Caco-2 (cell line): Measurements from ENCODE around the gene SFSWAP. TPM values are rescaled to one million over a fixed set of nuclear protein-coding genes. Genes with fewer than 3 reads are reported as not detected.

Source experiments
- BruUV-seq: library from RNA; stranded (reverse); fragments of 400-500 nt; replicated peaks from 2 replicates; lab custom pipeline; 2021; lab: Mats Ljungman, UMichigan
- CTCF ChIA-PET: fragments of 300-600 bp; sonication (Branson Sonifier 250); formaldehyde crosslinking; loops from one replicate; lab custom pipeline; 2022; ENCODE audit warnings: antibody characterized with exemption; lab: Charles Lee
- POLR2A ChIA-PET: fragments of 300-600 bp; sonication (Branson Sonifier 250); formaldehyde crosslinking; loops from one replicate; lab custom pipeline; 2022; ENCODE audit warnings: antibody characterized with exemption; lab: Charles Lee
- DNase-seq, 2 experiments: peaks; one replicate each; pipeline versions ENCODE4 v3.0.0 to v3.0.0-alpha.2; 2020 to 2022
- H3K27me3 ChIP-seq: replicated peaks from 2 replicates; pipeline ENCODE4 v1.6.0; 2011; ENCODE audit warnings: low read length; ENCODE audit not compliant: control insufficient read depth, insufficient read depth
- H3K36me3 ChIP-seq: 2 replicates; pipeline ENCODE4 v1.5.1; 2011; ENCODE audit warnings: low read length; ENCODE audit not compliant: control insufficient read depth, insufficient read depth
- H3K4me1 ChIP-seq: fragments of 250-450 bp; sonication (Bioruptor Pico); 2 replicates; pipeline ENCODE4 v1.5.1; 2020; ENCODE audit warnings: mild to moderate bottlenecking
- H3K4me3 ChIP-seq: 2 replicates; pipeline ENCODE4 v1.5.1; 2011; ENCODE audit warnings: low read depth, mild to moderate bottlenecking, control low read depth, low read length
- H3K9me3 ChIP-seq: fragments of 250-450 bp; sonication (Bioruptor Pico); 2 replicates; pipeline ENCODE4 v1.5.1; 2020; ENCODE audit warnings: mild to moderate bottlenecking, moderate library complexity
- H3K27ac Mint-ChIP-seq: one replicate; pipeline ENCODE4 v1.8.0; 2022; ENCODE audit warnings: mixed read lengths; ENCODE audit not compliant: unreplicated experiment
- H3K27me3 Mint-ChIP-seq: one replicate; pipeline ENCODE4 v1.8.0; 2022; ENCODE audit warnings: mixed read lengths; ENCODE audit not compliant: insufficient read depth, unreplicated experiment
- H3K36me3 Mint-ChIP-seq: one replicate; pipeline ENCODE4 v1.8.0; 2022; ENCODE audit warnings: mild to moderate bottlenecking, mixed read lengths; ENCODE audit not compliant: insufficient read depth, unreplicated experiment
- H3K4me1 Mint-ChIP-seq: one replicate; pipeline ENCODE4 v1.8.0; 2022; ENCODE audit warnings: low read depth, mixed read lengths; ENCODE audit not compliant: unreplicated experiment
- H3K4me3 Mint-ChIP-seq: one replicate; pipeline ENCODE4 v1.8.0; 2022; ENCODE audit warnings: mild to moderate bottlenecking, moderate library complexity, mixed read lengths; ENCODE audit not compliant: unreplicated experiment
- H3K9me3 Mint-ChIP-seq: one replicate; pipeline ENCODE4 v1.8.0; 2022; ENCODE audit warnings: mixed read lengths; ENCODE audit not compliant: unreplicated experiment
- intact Hi-C: fragments of 100-400 bp; cut with micrococcal nuclease; formaldehyde crosslinking; loops from one replicate; pipeline ENCODE4 v1.10.0; 2022; ENCODE audit not compliant: unreplicated experiment
- total RNA-seq: library from RNA; stranded (reverse); gene quantifications from 2 replicates; pipeline ENCODE4 v1.2.3, GENCODE V29; 2022
- TF ChIP-seq, protein P1 (sequence below), 2 experiments: fragments of 200-600 bp in 1 of 2; IDR thresholded peaks; 1 replicate in 1 of 2; 2 replicates in 1 of 2; pipeline versions ENCODE4 v1.5.1 to v1.8.0; 2011 to 2022; ENCODE audit warnings: antibody characterized with exemption in 1 of 2, control low read depth in 1 of 2, inconsistent platforms in 1 of 2, low read depth in 1 of 2, low read length in 1 of 2, mild to moderate bottlenecking in 1 of 2, moderate library complexity in 1 of 2; ENCODE audit not compliant: insufficient read depth in 1 of 2, severe bottlenecking in 1 of 2, unreplicated experiment in 1 of 2

Gene SFSWAP
- total RNA-seq, 1 experiment from 2014 or later = 42.3 TPM

- Mint-ChIP-seq H3K27me3 (no peaks in the 10 kb centered on the region), H3K4me3 (no peak overlapping the region), H3K27ac (no peak overlapping the region), H3K9me3 (no peaks in the 10 kb centered on the region), H3K4me1 (no peaks in the 10 kb centered on the region), H3K36me3 (peaks cover 75% of the 10 kb centered on the region)
- intact Hi-C loops = no loop called here
- H3K9me3 ChIP-seq = no peaks in the 10 kb centered on the region
- H3K4me3 ChIP-seq = no peak overlapping the region
- BruUV-seq = no TSS peak
- H3K36me3 ChIP-seq = no peaks in the 10 kb centered on the region; the same call in none of the 2 replicates
- H3K4me1 ChIP-seq = no peaks in the 10 kb centered on the region
- ChIA-PET POLR2A (no interaction called here), CTCF (no interaction called here)
- TF ChIP-seq, protein P1, sequence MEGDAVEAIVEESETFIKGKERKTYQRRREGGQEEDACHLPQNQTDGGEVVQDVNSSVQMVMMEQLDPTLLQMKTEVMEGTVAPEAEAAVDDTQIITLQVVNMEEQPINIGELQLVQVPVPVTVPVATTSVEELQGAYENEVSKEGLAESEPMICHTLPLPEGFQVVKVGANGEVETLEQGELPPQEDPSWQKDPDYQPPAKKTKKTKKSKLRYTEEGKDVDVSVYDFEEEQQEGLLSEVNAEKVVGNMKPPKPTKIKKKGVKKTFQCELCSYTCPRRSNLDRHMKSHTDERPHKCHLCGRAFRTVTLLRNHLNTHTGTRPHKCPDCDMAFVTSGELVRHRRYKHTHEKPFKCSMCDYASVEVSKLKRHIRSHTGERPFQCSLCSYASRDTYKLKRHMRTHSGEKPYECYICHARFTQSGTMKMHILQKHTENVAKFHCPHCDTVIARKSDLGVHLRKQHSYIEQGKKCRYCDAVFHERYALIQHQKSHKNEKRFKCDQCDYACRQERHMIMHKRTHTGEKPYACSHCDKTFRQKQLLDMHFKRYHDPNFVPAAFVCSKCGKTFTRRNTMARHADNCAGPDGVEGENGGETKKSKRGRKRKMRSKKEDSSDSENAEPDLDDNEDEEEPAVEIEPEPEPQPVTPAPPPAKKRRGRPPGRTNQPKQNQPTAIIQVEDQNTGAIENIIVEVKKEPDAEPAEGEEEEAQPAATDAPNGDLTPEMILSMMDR (IDR thresholded peaks at IDR 0.05; ENCODE audit: insufficient read depth in 1 of 2, low read depth in 1 of 2, low read length in 1 of 2, severe bottlenecking in 1 of 2, unreplicated experiment in 1 of 2) = no peak
- DNase-seq = no peak
- no peaks in the 10 kb centered on the region for H3K27me3 ChIP-seq
Observed at GRCh38 chr12:131724534-131724933, 13.6 kb downstream of the SFSWAP start.

DNA sequence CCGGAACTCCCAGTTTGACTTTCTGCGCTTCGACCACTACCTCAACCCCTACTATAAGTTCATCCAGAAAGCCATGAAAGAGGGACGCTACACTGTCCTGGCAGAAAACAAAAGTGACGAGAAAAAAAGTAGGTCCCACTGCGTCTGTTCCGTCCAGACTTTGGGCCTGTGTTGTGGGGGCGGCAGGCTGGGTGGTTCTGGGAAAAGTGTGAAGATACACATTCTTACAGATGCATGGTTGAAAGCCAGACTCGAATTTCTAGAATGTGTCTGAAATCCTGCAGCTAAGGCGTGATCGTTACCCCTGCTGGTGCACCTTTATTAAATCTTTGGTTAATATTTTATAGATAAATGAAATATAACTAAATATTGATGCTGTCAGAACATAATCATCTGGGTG, 14.6 kb downstream of the SFSWAP start:
- Histone ChIP-seq H3K27me3 (no peaks in the 10 kb centered on the region), H3K4me3 (no peak overlapping the region), H3K9me3 (no peaks in the 10 kb centered on the region), H3K4me1 (no peaks in the 10 kb centered on the region), H3K36me3 (no peaks in the 10 kb centered on the region; the same call in none of the 2 replicates)
- ChIA-PET CTCF (no interaction called here), POLR2A (no interaction called here)
- TF ChIP-seq, protein P1 (IDR thresholded peaks at IDR 0.05; ENCODE audit: insufficient read depth in 1 of 2, low read depth in 1 of 2, low read length in 1 of 2, severe bottlenecking in 1 of 2, unreplicated experiment in 1 of 2) = no peak
- Mint-ChIP-seq H3K27me3 (no peaks in the 10 kb centered on the region), H3K27ac (no peak overlapping the region), H3K4me1 (no peaks in the 10 kb centered on the region), H3K9me3 (no peaks in the 10 kb centered on the region), H3K36me3 (peaks cover 80% of the 10 kb centered on the region), H3K4me3 (no peak overlapping the region)
- BruUV-seq = no TSS peak
- no peak for DNase-seq
- intact Hi-C loops = no loop called here

- intact Hi-C loops = no loop called here
- H3K27me3 ChIP-seq = no peaks in the 10 kb centered on the region
- peaks cover 83% of the 10 kb centered on the region for H3K36me3 Mint-ChIP-seq
- no peak overlapping the region for H3K27ac Mint-ChIP-seq
- TF ChIP-seq, protein P1 (IDR thresholded peaks at IDR 0.05; ENCODE audit: insufficient read depth in 1 of 2, low read depth in 1 of 2, low read length in 1 of 2, severe bottlenecking in 1 of 2, unreplicated experiment in 1 of 2) = no peak
- POLR2A ChIA-PET = no interaction called here
- no peak for DNase-seq
- no peak overlapping the region for H3K4me3 ChIP-seq
- CTCF ChIA-PET = no interaction called here
- no peak overlapping the region for H3K4me3 Mint-ChIP-seq
- no TSS peak for BruUV-seq
- no peaks in the 10 kb centered on the region for H3K9me3 ChIP-seq
- no peaks in the 10 kb centered on the region for H3K4me1 Mint-ChIP-seq
- H3K27me3 Mint-ChIP-seq = no peaks in the 10 kb centered on the region
- peaks cover 2% of the 10 kb centered on the region for H3K36me3 ChIP-seq
- no peaks in the 10 kb centered on the region for H3K4me1 ChIP-seq
- no peaks in the 10 kb centered on the region for H3K9me3 Mint-ChIP-seq
Observed at GRCh38 chr12:131728720-131729119, 17.8 kb downstream of the SFSWAP start.
